Measurements from ENCODE around the gene PLN. TPM values are rescaled to one million over a fixed set of nuclear protein-coding genes. Genes with fewer than 3 reads are reported as not detected.

The PLN gene
- total RNA-seq, 3 donors from 2014 or later = 2.9 to 5.7 (median 4.6) TPM

- intact Hi-C loops (cut with DNase I; ENCODE audit: low total_unique reads) = no loop called here
- Histone ChIP-seq H3K4me1 (no peaks in the 10 kb centered on the region), H3K27ac (no peak overlapping the region), H3K4me3 (no peak overlapping the region), H3K36me3 (no peaks in the 10 kb centered on the region), H3K9me3 (no peaks in the 10 kb centered on the region), H3K27me3 (no peaks in the 10 kb centered on the region)
- no peak for DNase-seq (ENCODE audit: low spot score in 2 of 2)
- TF ChIP-seq POLR2A (IDR thresholded peaks at IDR 0.05) = no peak
These were observed 11.6 kb upstream of the PLN start for GRCh38 chr6:118536478-118536877.

GRCh38 chr6:118537574-118537973, 10.5 kb upstream of the PLN start:
- Histone ChIP-seq H3K9me3 (no peaks in the 10 kb centered on the region), H3K27ac (no peak overlapping the region), H3K4me1 (no peaks in the 10 kb centered on the region)

GRCh38 chr6:118542184-118542952, 5.7 kb upstream of the PLN start:
- intact Hi-C loops (cut with DNase I; ENCODE audit: low total_unique reads) = no loop called here
- DNase-seq (ENCODE audit: low spot score in 2 of 2) = no peak
- Histone ChIP-seq H3K4me1 (no peaks in the 10 kb centered on the region), H3K27me3 (no peaks in the 10 kb centered on the region), H3K9me3 (no peaks in the 10 kb centered on the region), H3K27ac (no peak overlapping the region), H3K4me3 (no peak overlapping the region), H3K36me3 (no peaks in the 10 kb centered on the region)
- TF ChIP-seq CTCF (IDR thresholded peaks at IDR 0.05) (no peak), POLR2A (IDR thresholded peaks at IDR 0.05) (no peak), POLR2AphosphoS5 (IDR thresholded peaks at IDR 0.05) (no peak)

More at GRCh38 chr6:118537574-118537973, 10.5 kb upstream of the PLN start:
- TF ChIP-seq POLR2A (IDR thresholded peaks at IDR 0.05) (no peak), CTCF (IDR thresholded peaks at IDR 0.05) (no peak), POLR2AphosphoS5 (IDR thresholded peaks at IDR 0.05) (no peak)
- Histone ChIP-seq H3K4me3 (no peak overlapping the region), H3K36me3 (no peaks in the 10 kb centered on the region), H3K27me3 (no peaks in the 10 kb centered on the region)
- DNase-seq (ENCODE audit: low spot score in 2 of 2) = no peak
- intact Hi-C loops (cut with DNase I; ENCODE audit: low total_unique reads) = no loop called here

- Histone ChIP-seq H3K9me3 (no peaks in the 10 kb centered on the region), H3K36me3 (no peaks in the 10 kb centered on the region), H3K4me1 (no peaks in the 10 kb centered on the region), H3K27ac (no peak overlapping the region), H3K4me3 (no peak overlapping the region), H3K27me3 (no peaks in the 10 kb centered on the region)
- no peak for DNase-seq (ENCODE audit: low spot score in 2 of 2)
- intact Hi-C loops (cut with DNase I; ENCODE audit: low total_unique reads) = no loop called here
- TF ChIP-seq CTCF (IDR thresholded peaks at IDR 0.05) (no peak), POLR2AphosphoS5 (IDR thresholded peaks at IDR 0.05) (no peak), POLR2A (IDR thresholded peaks at IDR 0.05) (no peak)
These were observed 4.0 kb upstream of the PLN start for GRCh38 chr6:118544105-118544504.

- Histone ChIP-seq H3K4me3 (no peak overlapping the region), H3K27ac (no peak overlapping the region), H3K27me3 (no peaks in the 10 kb centered on the region), H3K4me1 (no peaks in the 10 kb centered on the region), H3K36me3 (no peaks in the 10 kb centered on the region), H3K9me3 (no peaks in the 10 kb centered on the region)
- intact Hi-C loops (cut with DNase I; ENCODE audit: low total_unique reads) = no loop called here
- DNase-seq (ENCODE audit: low spot score in 2 of 2) = no peak
- TF ChIP-seq CTCF (IDR thresholded peaks at IDR 0.05) = no peak
- no peak for TF ChIP-seq POLR2A (IDR thresholded peaks at IDR 0.05)
- no peak for TF ChIP-seq POLR2AphosphoS5 (IDR thresholded peaks at IDR 0.05)
These were observed 1.8 kb upstream of the PLN start for GRCh38 chr6:118546164-118546879.
